ENCODE measurements around the gene CAPN5.

CAPN5 gene

GRCh38 chr11:77156396-77157195 is 89.8 kb downstream of the CAPN5 start:
- Mint-ChIP-seq H3K36me3 (ENCODE audit: low read depth) (no peaks in the 10 kb centered on the region), H3K9me3 (no peaks in the 10 kb centered on the region), H3K27me3 (ENCODE audit: low read depth) (peaks cover 7% of the 10 kb centered on the region), H3K4me3 (no peak overlapping the region), H3K27ac (no peak overlapping the region), H3K4me1 (ENCODE audit: low read depth) (peaks cover 19% of the 10 kb centered on the region)
- DNase-seq (ENCODE audit: low spot score): no peak

- DNase-seq (ENCODE audit: low spot score): no peak
- no peaks in the 10 kb centered on the region for H3K36me3 Mint-ChIP-seq (ENCODE audit: low read depth)
- H3K4me3 Mint-ChIP-seq: no peak overlapping the region
- H3K9me3 Mint-ChIP-seq: no peaks in the 10 kb centered on the region
- H3K4me1 Mint-ChIP-seq (ENCODE audit: low read depth): peaks cover 4% of the 10 kb centered on the region
- no peak overlapping the region for H3K27ac Mint-ChIP-seq
- peaks cover 11% of the 10 kb centered on the region for H3K27me3 Mint-ChIP-seq (ENCODE audit: low read depth)
These were observed 91.4 kb downstream of the CAPN5 start for GRCh38 chr11:77158041-77158695.

GRCh38 chr11:77159219-77159936 is 92.6 kb downstream of the CAPN5 start:
- DNase-seq (ENCODE audit: low spot score): no peak
- no peak overlapping the region for H3K4me3 Mint-ChIP-seq
- H3K9me3 Mint-ChIP-seq: no peaks in the 10 kb centered on the region
- no peak overlapping the region for H3K27ac Mint-ChIP-seq
- peaks cover 11% of the 10 kb centered on the region for H3K27me3 Mint-ChIP-seq (ENCODE audit: low read depth)
- no peaks in the 10 kb centered on the region for H3K36me3 Mint-ChIP-seq (ENCODE audit: low read depth)
- no peaks in the 10 kb centered on the region for H3K4me1 Mint-ChIP-seq (ENCODE audit: low read depth)

- Mint-ChIP-seq H3K36me3 (ENCODE audit: low read depth) (no peaks in the 10 kb centered on the region), H3K27me3 (ENCODE audit: low read depth) (peaks cover 11% of the 10 kb centered on the region), H3K27ac (no peak overlapping the region), H3K4me3 (no peak overlapping the region), H3K9me3 (no peaks in the 10 kb centered on the region), H3K4me1 (ENCODE audit: low read depth) (no peaks in the 10 kb centered on the region)
- no peak for DNase-seq (ENCODE audit: low spot score)
These were observed 93.2 kb downstream of the CAPN5 start for GRCh38 chr11:77159937-77160495.

- Mint-ChIP-seq H3K4me1 (ENCODE audit: low read depth) (no peaks in the 10 kb centered on the region), H3K27me3 (ENCODE audit: low read depth) (peaks cover 16% of the 10 kb centered on the region), H3K27ac (no peak overlapping the region), H3K36me3 (ENCODE audit: low read depth) (no peaks in the 10 kb centered on the region), H3K4me3 (no peak overlapping the region), H3K9me3 (no peaks in the 10 kb centered on the region)
- DNase-seq (ENCODE audit: low spot score): no peak
These were observed 96.5 kb downstream of the CAPN5 start for GRCh38 chr11:77163271-77163670.

- no peaks in the 10 kb centered on the region for H3K9me3 Mint-ChIP-seq
- H3K27ac Mint-ChIP-seq: no peak overlapping the region
- H3K36me3 Mint-ChIP-seq (ENCODE audit: low read depth): no peaks in the 10 kb centered on the region
- peaks cover 13% of the 10 kb centered on the region for H3K27me3 Mint-ChIP-seq (ENCODE audit: low read depth)
- H3K4me3 Mint-ChIP-seq: no peak overlapping the region
- no peaks in the 10 kb centered on the region for H3K4me1 Mint-ChIP-seq (ENCODE audit: low read depth)
- DNase-seq (ENCODE audit: low spot score): no peak
These were observed 98.3 kb downstream of the CAPN5 start for GRCh38 chr11:77165066-77165465.

- DNase-seq (ENCODE audit: low spot score): no peak
- Mint-ChIP-seq H3K9me3 (no peaks in the 10 kb centered on the region), H3K27ac (no peak overlapping the region), H3K36me3 (ENCODE audit: low read depth) (no peaks in the 10 kb centered on the region), H3K4me1 (ENCODE audit: low read depth) (no peaks in the 10 kb centered on the region), H3K4me3 (no peak overlapping the region), H3K27me3 (ENCODE audit: low read depth) (peaks cover 11% of the 10 kb centered on the region)
These were observed 99.2 kb downstream of the CAPN5 start for GRCh38 chr11:77166021-77166420.

GRCh38 chr11:77167111-77167626 is 100.4 kb downstream of the CAPN5 start:
- DNase-seq (ENCODE audit: low spot score): no peak
- H3K4me3 Mint-ChIP-seq: no peak overlapping the region
- peaks cover 9% of the 10 kb centered on the region for H3K27me3 Mint-ChIP-seq (ENCODE audit: low read depth)
- H3K9me3 Mint-ChIP-seq: no peaks in the 10 kb centered on the region
- H3K4me1 Mint-ChIP-seq (ENCODE audit: low read depth): no peaks in the 10 kb centered on the region
- H3K36me3 Mint-ChIP-seq (ENCODE audit: low read depth): no peaks in the 10 kb centered on the region
- no peak overlapping the region for H3K27ac Mint-ChIP-seq

- H3K4me3 Mint-ChIP-seq: no peak overlapping the region
- DNase-seq (ENCODE audit: low spot score): no peak
- no peaks in the 10 kb centered on the region for H3K9me3 Mint-ChIP-seq
- H3K27ac Mint-ChIP-seq: no peak overlapping the region
- H3K27me3 Mint-ChIP-seq (ENCODE audit: low read depth): peaks cover 5% of the 10 kb centered on the region
- no peaks in the 10 kb centered on the region for H3K36me3 Mint-ChIP-seq (ENCODE audit: low read depth)
- no peaks in the 10 kb centered on the region for H3K4me1 Mint-ChIP-seq (ENCODE audit: low read depth)
These were observed 101.0 kb downstream of the CAPN5 start for GRCh38 chr11:77167791-77168190.

GRCh38 chr11:77170107-77170506 is 103.3 kb downstream of the CAPN5 start:
- Mint-ChIP-seq H3K36me3 (ENCODE audit: low read depth) (no peaks in the 10 kb centered on the region), H3K27me3 (ENCODE audit: low read depth) (peaks cover 5% of the 10 kb centered on the region), H3K4me1 (ENCODE audit: low read depth) (no peaks in the 10 kb centered on the region), H3K4me3 (no peak overlapping the region), H3K9me3 (no peaks in the 10 kb centered on the region), H3K27ac (no peak overlapping the region)
- no peak for DNase-seq (ENCODE audit: low spot score)

- Mint-ChIP-seq H3K4me3 (no peak overlapping the region), H3K36me3 (ENCODE audit: low read depth) (no peaks in the 10 kb centered on the region), H3K27ac (no peak overlapping the region), H3K4me1 (ENCODE audit: low read depth) (no peaks in the 10 kb centered on the region), H3K27me3 (ENCODE audit: low read depth) (no peaks in the 10 kb centered on the region), H3K9me3 (no peaks in the 10 kb centered on the region)
- no peak for DNase-seq (ENCODE audit: low spot score)
These were observed 104.5 kb downstream of the CAPN5 start for GRCh38 chr11:77171254-77171653.

- Mint-ChIP-seq H3K9me3 (no peaks in the 10 kb centered on the region), H3K4me3 (no peak overlapping the region), H3K27ac (no peak overlapping the region), H3K36me3 (ENCODE audit: low read depth) (no peaks in the 10 kb centered on the region), H3K27me3 (ENCODE audit: low read depth) (no peaks in the 10 kb centered on the region), H3K4me1 (ENCODE audit: low read depth) (no peaks in the 10 kb centered on the region)
- no peak for DNase-seq (ENCODE audit: low spot score)
These were observed 105.3 kb downstream of the CAPN5 start for GRCh38 chr11:77171885-77172665.

GRCh38 chr11:77172666-77172982 is 105.9 kb downstream of the CAPN5 start:
- Mint-ChIP-seq H3K4me1 (ENCODE audit: low read depth) (no peaks in the 10 kb centered on the region), H3K27ac (no peak overlapping the region), H3K9me3 (no peaks in the 10 kb centered on the region), H3K36me3 (ENCODE audit: low read depth) (no peaks in the 10 kb centered on the region), H3K27me3 (ENCODE audit: low read depth) (no peaks in the 10 kb centered on the region), H3K4me3 (no peak overlapping the region)
- DNase-seq (ENCODE audit: low spot score): no peak

Data from T-helper 2 cell treated with Interferon-gamma antibody and Interleukin-4, amounts not matched to agents 5 μg/mL and 100 μg/mL, for 36 hours (primary cell).